AG09319 (cell line): Measurements from ENCODE around the gene LSM3.

Experiments used
- DNase-seq: peaks from one replicate; pipeline ENCODE4 v3.0.0-alpha.2; 2010; ENCODE audit warnings: low read depth; ENCODE audit errors: extremely low read depth
- CTCF ChIP-seq: IDR thresholded peaks from 2 replicates; pipeline ENCODE4 v1.5.1; 2011; ENCODE audit warnings: low read depth, mild to moderate bottlenecking, inconsistent platforms, low read length, moderate library complexity

The LSM3 gene

GRCh38 chr3:14235003-14235911 lies 56.6 kb downstream of the LSM3 start:
- TF ChIP-seq CTCF: no peak
- DNase-seq: no peak

- no peak for DNase-seq
- TF ChIP-seq CTCF: no peak
Measured at GRCh38 chr3:14235912-14236295, 57.3 kb downstream of the LSM3 start.

- TF ChIP-seq CTCF: no peak
- DNase-seq: no peak
Measured at GRCh38 chr3:14236902-14237301, 58.3 kb downstream of the LSM3 start.

GRCh38 chr3:14237457-14237856 lies 58.8 kb downstream of the LSM3 start:
- no peak for TF ChIP-seq CTCF

GRCh38 chr3:14238356-14238755 lies 59.7 kb downstream of the LSM3 start:
- no peak for TF ChIP-seq CTCF
- DNase-seq: no peak

More at GRCh38 chr3:14237457-14237856, 58.8 kb downstream of the LSM3 start:
- no peak for DNase-seq

- no peak for TF ChIP-seq CTCF
- no peak for DNase-seq
Measured at GRCh38 chr3:14238930-14239329, 60.3 kb downstream of the LSM3 start.

- no peak for DNase-seq
- TF ChIP-seq CTCF: no peak
Measured at GRCh38 chr3:14239940-14240339, 61.3 kb downstream of the LSM3 start.
